Hepatocyte (in vitro differentiated cells): ENCODE data around the gene STK10. TPM values are rescaled to one million over a fixed set of nuclear protein-coding genes. Genes with fewer than 3 reads are reported as not detected.

Source experiments
- DNase-seq: peaks from one replicate; pipeline ENCODE4 v3.0.0-alpha.2; 2016; ENCODE audit warnings: low spot score
- H2AFZ ChIP-seq: fragments of 200-600 bp; sonication (generic); 2 replicates; pipeline ENCODE4 v1.6.0; 2016; ENCODE audit warnings: antibody characterized with exemption, mild to moderate bottlenecking
- H3K27ac ChIP-seq: fragments of 200-600 bp; sonication (generic); 2 replicates; pipeline ENCODE4 v1.5.1; 2016; ENCODE audit warnings: mild to moderate bottlenecking
- H3K27me3 ChIP-seq: fragments of 200-600 bp; sonication (generic); 2 replicates; pipeline ENCODE4 v1.6.1; 2016
- H3K36me3 ChIP-seq: fragments of 200-600 bp; sonication (generic); replicated peaks from 2 replicates; pipeline ENCODE4 v1.5.1; 2016; ENCODE audit warnings: low read depth; ENCODE audit not compliant: insufficient read depth
- H3K4me1 ChIP-seq: fragments of 200-600 bp; sonication (generic); 2 replicates; pipeline ENCODE4 v1.5.1; 2016; ENCODE audit warnings: mild to moderate bottlenecking, moderate library complexity; ENCODE audit not compliant: insufficient read depth
- H3K4me2 ChIP-seq: fragments of 200-600 bp; sonication (generic); 2 replicates; pipeline ENCODE4 v1.6.0; 2016
- H3K4me3 ChIP-seq: fragments of 200-600 bp; sonication (generic); 2 replicates; pipeline ENCODE4 v1.5.1; 2016; ENCODE audit warnings: mild to moderate bottlenecking
- H3K79me2 ChIP-seq: fragments of 200-600 bp; sonication (generic); 2 replicates; pipeline ENCODE4 v1.6.0; 2017; ENCODE audit warnings: mild to moderate bottlenecking
- H3K9me2 ChIP-seq: fragments of 200-600 bp; sonication (generic); replicated peaks from 2 replicates; pipeline ENCODE4 v1.6.0; 2017; ENCODE audit warnings: mild to moderate bottlenecking; ENCODE audit not compliant: insufficient read depth
- H3K9me3 ChIP-seq: fragments of 200-600 bp; sonication (generic); 2 replicates; pipeline ENCODE4 v1.5.1; 2016; ENCODE audit warnings: low read depth, mild to moderate bottlenecking
- H4K20me1 ChIP-seq: fragments of 200-600 bp; sonication (generic); 2 replicates; pipeline ENCODE4 v1.6.0; 2016; ENCODE audit warnings: mild to moderate bottlenecking; ENCODE audit not compliant: insufficient read depth, poor library complexity, severe bottlenecking
- CTCF ChIP-seq: fragments of 200-600 bp; sonication (generic); IDR thresholded peaks from 2 replicates; pipeline ENCODE4 v1.5.1; 2016; ENCODE audit warnings: antibody characterized with exemption, mild to moderate bottlenecking; ENCODE audit not compliant: poor library complexity
- EZH2 ChIP-seq: fragments of 200-600 bp; sonication (generic); IDR thresholded peaks from 2 replicates; pipeline ENCODE4 v1.6.1; 2016; ENCODE audit warnings: antibody characterized with exemption, mild to moderate bottlenecking, borderline replicate concordance
- EZH2phosphoT487 ChIP-seq: fragments of 200-600 bp; sonication (generic); IDR thresholded peaks from one replicate; pipeline ENCODE4 v1.6.1; 2018; ENCODE audit warnings: antibody characterized with exemption, mild to moderate bottlenecking, low read depth, moderate library complexity; ENCODE audit not compliant: unreplicated experiment, severe bottlenecking
- WGBS: methylation state at CpG from one replicate; pipeline ENCODE4 v1.1.6; 2016; ENCODE audit warnings: low lambda C conversion rate; ENCODE audit errors: missing lambda C conversion rate; 5-methylcytosine and 5-hydroxymethylcytosine counted together
- polyA plus RNA-seq: library from polyadenylated mRNA; unstranded; fragments of >200 nt; fragmentation: Nextera tagmentation; extraction: Ambion mirVana; gene quantifications from 2 replicates; pipeline ENCODE4 v1.2.1, GENCODE V29; 2016
- total RNA-seq: library from RNA; depleted of rRNA; stranded (reverse); fragments of >200 nt; gene quantifications from 2 replicates; pipeline ENCODE4 v1.2.3, GENCODE V29; 2014

STK10 gene
- total and polyA plus RNA-seq, 2 experiments from 2014 or later, result 11.3 to 19.3 TPM

- WGBS, result 94% methylated on average over 10 of the region's 10 CpGs
- H3K79me2 ChIP-seq, result no peaks in the 10 kb centered on the region
- DNase-seq, result no peak
Measured at GRCh38 chr5:172093559-172093958, 94.5 kb downstream of the STK10 start.

GRCh38 chr5:172091956-172092732, 95.9 kb downstream of the STK10 start:
- no peak overlapping the region for H3K4me3 ChIP-seq
- H3K4me2 ChIP-seq, result no peak overlapping the region
- H2AFZ ChIP-seq, result no peak overlapping the region
- H3K9me2 ChIP-seq, result no peaks in the 10 kb centered on the region
- H3K36me3 ChIP-seq, result no peaks in the 10 kb centered on the region
- H3K79me2 ChIP-seq, result no peaks in the 10 kb centered on the region
- H3K27ac ChIP-seq, result no peak overlapping the region
- no peak for DNase-seq
- WGBS, result 84% methylated on average over 17 of the region's 17 CpGs
- no peaks in the 10 kb centered on the region for H3K9me3 ChIP-seq
- no peaks in the 10 kb centered on the region for H3K4me1 ChIP-seq
- no peak for TF ChIP-seq CTCF
- no peak for TF ChIP-seq EZH2
- no peak for TF ChIP-seq EZH2phosphoT487
- H4K20me1 ChIP-seq, result no peaks in the 10 kb centered on the region
- no peaks in the 10 kb centered on the region for H3K27me3 ChIP-seq

More at GRCh38 chr5:172093559-172093958, 94.5 kb downstream of the STK10 start:
- no peaks in the 10 kb centered on the region for H3K36me3 ChIP-seq
- no peaks in the 10 kb centered on the region for H3K27me3 ChIP-seq
- no peak overlapping the region for H3K4me2 ChIP-seq
- no peaks in the 10 kb centered on the region for H4K20me1 ChIP-seq
- no peaks in the 10 kb centered on the region for H3K9me2 ChIP-seq
- no peak for TF ChIP-seq CTCF
- no peak for TF ChIP-seq EZH2phosphoT487
- no peak for TF ChIP-seq EZH2
- no peaks in the 10 kb centered on the region for H3K9me3 ChIP-seq
- peaks cover 9% of the 10 kb centered on the region for H3K4me1 ChIP-seq
- no peak overlapping the region for H3K27ac ChIP-seq
- no peak overlapping the region for H2AFZ ChIP-seq
- no peak overlapping the region for H3K4me3 ChIP-seq

GRCh38 chr5:172090976-172091547, 97.0 kb downstream of the STK10 start:
- no peaks in the 10 kb centered on the region for H3K79me2 ChIP-seq
- H3K9me2 ChIP-seq, result no peaks in the 10 kb centered on the region
- H3K27ac ChIP-seq, result no peak overlapping the region
- H3K9me3 ChIP-seq, result no peaks in the 10 kb centered on the region
- no peak for TF ChIP-seq EZH2
- no peak for TF ChIP-seq EZH2phosphoT487
- no peak for TF ChIP-seq CTCF
- H3K4me1 ChIP-seq, result no peaks in the 10 kb centered on the region
- H3K4me3 ChIP-seq, result no peak overlapping the region
- no peaks in the 10 kb centered on the region for H3K27me3 ChIP-seq
- H4K20me1 ChIP-seq, result no peaks in the 10 kb centered on the region
- no peak for DNase-seq
- H2AFZ ChIP-seq, result no peak overlapping the region
- WGBS, result 96% methylated on average over 10 of the region's 10 CpGs
- no peaks in the 10 kb centered on the region for H3K36me3 ChIP-seq
- H3K4me2 ChIP-seq, result no peak overlapping the region
